Astrocyte of the spinal cord (primary cell): ENCODE measurements around the gene XRCC3.

ENCODE experiments used
- DNase-seq: peaks from one replicate; pipeline ENCODE4 v3.0.0; 2011; ENCODE audit warnings: low read depth, low spot score
- H3K4me3 ChIP-seq: 2 replicates; pipeline ENCODE4 v1.5.1; 2011; ENCODE audit warnings: low read depth, mild to moderate bottlenecking, low read length, moderate library complexity
- CTCF ChIP-seq: IDR thresholded peaks from 2 replicates; pipeline ENCODE4 v1.5.1; 2012; ENCODE audit warnings: low read depth, mild to moderate bottlenecking, low read length, inconsistent platforms
- in situ Hi-C: cut with HindIII; loops from 2 replicates; pipeline ENCODE4 v1.10.0; 2017; ENCODE audit warnings: low sequenced_read_pairs

The XRCC3 gene

DNA sequence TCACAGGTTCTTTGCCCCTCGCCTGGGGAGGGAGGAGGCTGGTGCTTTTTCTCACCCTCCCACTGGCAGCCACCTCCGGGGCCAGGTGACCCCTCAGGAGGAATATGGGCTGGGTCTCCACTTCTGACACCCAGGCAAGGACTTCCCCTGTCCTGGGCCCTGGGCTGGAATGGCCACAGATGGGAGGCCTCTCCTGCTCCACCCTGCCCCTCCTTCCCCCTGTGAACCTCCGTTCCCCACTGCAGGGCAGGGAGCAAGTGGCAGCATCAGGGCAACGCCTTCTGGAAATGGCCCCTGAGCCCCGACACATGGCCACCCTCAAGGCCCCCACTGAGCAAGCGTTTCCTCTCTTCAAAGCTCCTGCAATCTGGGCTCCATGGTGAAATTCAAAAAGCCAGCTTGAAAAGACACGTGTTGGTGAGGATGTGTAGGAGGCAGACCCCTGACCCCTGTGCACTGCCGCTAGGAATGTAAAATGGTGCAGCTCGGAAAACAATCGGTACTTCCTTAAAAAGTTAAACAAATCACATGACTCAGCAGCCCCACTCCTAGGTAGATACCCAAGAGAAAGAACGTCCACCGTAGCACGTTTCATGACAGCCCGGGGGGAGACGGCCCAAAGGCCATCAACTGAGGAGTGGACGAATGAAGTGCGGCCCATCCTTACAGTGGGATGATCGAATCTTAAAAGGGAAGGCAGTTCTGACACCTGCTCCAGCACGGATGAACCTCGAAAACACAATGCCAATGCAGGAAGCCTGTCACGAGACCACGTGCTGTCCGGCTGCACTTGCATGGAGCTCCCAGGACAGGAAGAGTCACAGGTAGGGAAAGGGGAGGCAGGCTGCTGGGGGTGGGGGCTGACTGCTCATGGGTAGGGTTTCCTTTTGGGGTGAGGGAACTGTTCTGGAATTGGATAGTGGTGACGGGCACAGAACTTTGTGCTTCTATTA is 11.5 kb downstream of the XRCC3 start:
- no peak for DNase-seq
- in situ Hi-C loops: no loop called here
- no peak overlapping the region for H3K4me3 ChIP-seq
- no peak for TF ChIP-seq CTCF

DNA sequence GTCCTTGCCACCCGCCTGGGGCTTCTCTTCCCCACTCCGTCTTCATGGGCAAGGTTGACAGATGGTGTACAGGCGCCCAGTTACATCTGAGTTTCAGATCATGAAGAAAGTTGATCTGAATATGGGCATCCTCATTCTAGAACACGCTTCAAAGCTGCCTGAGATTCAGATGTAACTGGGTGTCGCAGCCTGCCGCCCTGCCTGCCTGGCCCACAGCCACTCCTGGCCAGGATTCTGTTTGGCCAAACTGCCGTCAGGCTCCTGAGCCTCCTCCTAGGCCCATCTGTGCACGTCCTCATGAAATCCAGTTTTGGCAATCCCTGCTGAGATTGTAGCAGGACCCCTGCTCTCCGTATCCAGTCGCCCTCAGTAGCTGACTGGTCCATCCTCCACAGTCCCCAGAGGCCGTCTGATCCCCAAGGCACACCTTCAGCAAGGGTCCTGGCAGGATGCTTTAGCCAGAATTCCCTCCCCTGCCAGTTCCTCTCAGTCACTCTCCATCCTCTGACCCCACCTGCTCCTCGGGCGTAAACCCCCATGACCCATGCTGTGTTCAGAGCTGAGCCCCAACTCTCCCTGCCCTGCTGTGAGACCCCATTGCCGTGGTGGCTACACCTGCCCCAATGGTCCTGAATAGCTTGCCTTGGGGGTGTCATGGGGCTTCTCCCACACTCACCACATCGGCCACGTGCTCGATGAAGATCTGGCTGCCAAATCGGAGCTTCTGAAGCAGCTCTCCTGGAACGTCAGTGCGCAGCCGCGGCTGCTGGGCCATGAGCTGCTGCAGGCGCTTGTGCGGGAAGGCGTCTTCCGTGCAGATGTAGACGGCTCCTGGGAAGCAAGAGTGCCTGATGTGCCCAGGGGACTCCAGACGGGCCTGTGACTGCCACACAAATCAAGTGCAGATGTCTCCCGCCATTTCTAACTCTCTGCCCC is 12.5 kb downstream of the XRCC3 start:
- H3K4me3 ChIP-seq: no peak overlapping the region
- no peak for DNase-seq
- no peak for TF ChIP-seq CTCF
- in situ Hi-C loops: no loop called here

DNA sequence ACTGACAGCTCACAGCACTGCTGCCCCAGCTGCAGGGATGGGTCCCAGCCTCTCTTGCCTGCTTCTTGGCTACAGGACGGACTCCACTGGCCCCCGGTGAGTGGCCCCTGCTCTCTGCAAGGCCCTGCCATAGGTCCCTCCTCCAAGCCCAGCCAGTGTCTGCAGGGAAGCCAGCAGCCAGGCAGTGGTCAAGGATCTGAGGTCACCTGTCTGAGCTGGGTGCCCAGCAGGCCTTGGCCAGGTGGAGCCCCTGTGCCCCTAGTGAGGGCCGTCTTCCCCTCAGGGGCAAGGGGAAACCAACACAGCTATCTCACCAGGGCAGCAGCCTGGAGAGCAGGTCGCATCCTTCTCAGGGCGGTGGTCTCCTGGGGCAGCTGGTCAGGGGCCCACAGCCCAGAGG is 13.2 kb downstream of the XRCC3 start:
- H3K4me3 ChIP-seq: no peak overlapping the region
- in situ Hi-C loops: no loop called here
- no peak for DNase-seq
- TF ChIP-seq CTCF: no peak

DNA sequence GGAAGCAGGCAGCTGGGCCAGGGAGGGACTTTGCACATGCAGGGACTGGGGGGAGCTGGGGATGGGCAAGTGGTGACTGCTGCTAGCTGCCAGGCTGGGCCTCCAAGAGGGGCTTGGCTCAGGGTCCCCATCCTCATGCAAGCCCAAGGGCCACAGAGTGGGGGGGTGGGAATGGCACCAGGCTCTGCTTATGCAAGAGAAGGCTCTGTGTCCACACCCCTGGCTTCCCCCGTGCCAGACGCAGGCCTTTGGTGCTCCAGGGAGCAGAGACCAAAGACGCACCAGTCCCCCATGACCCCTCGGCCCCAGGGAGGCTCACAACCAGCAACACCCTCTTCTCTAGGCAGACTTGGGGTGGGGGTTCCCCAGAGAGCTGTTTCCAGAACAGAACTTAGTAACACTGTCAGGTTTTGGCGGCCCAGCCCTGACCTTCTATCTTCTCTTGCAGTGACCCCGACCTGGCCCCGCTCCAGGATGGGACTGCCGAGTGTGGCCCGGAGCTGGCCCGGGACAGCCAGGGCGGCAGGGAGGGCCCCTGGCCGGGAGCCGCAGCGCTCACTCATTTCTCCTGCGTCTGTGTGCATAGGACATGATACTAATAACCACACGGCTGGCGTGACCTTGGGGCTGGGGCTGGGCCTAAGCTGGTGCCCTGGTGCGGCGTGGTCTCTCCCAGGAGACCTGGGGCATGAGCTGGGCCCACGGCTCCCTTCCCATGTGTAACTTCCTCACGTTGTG is 14.3 kb downstream of the XRCC3 start:
- no peak for TF ChIP-seq CTCF
- in situ Hi-C loops: no loop called here
- no peak for DNase-seq

GRCh38 chr14:103699901-103700752 is 15.1 kb downstream of the XRCC3 start:
- TF ChIP-seq CTCF: no peak
- no peak for DNase-seq
- H3K4me3 ChIP-seq: no peak overlapping the region
- in situ Hi-C loops: no loop called here

More for the DNA sequence above, 14.3 kb downstream of the XRCC3 start:
- H3K4me3 ChIP-seq: no peak overlapping the region
